Measurements from ENCODE around the gene SSU72. TPM values are rescaled to one million over a fixed set of nuclear protein-coding genes. Genes with fewer than 3 reads are reported as not detected.
"Not testable (repeated sequence)": the region's sequence is repeated elsewhere in the genome, so short reads cannot be mapped to it uniquely, and the experiment has no call there.

Gene SSU72
- total RNA-seq, 2 donors from 2014 or later = 80.4 to 90.2 TPM

GRCh38 chr1:1511533-1512285 lies 63.0 kb downstream of the SSU72 start, which contains the start of gene ATAD3A:
TSS of gene ATAD3A (plus strand) at chr1:1512162. CDS start at chr1:1512269, 107 bp downstream.
- no peaks in the 10 kb centered on the region for H3K36me3 ChIP-seq
- peak within 1 kb of the TSS; percentile 76 for H3K4me3 ChIP-seq
- H3K4me1 ChIP-seq (ENCODE audit: control insufficient read depth in 1 of 2, low read depth in 2 of 2) = peaks cover 2 to 10% of the 10 kb centered on the region in 2 donors
- peak within 1 kb of the TSS; percentile 70 to 84 for H3K27ac ChIP-seq
- no peaks in the 10 kb centered on the region for H3K27me3 ChIP-seq (replicated peaks; ENCODE audit: insufficient read depth)
- H3K9me3 ChIP-seq = no peaks in the 10 kb centered on the region
- ATAC-seq (ENCODE audit: insufficient number of reproducible peaks, low FRiP score, low read depth) = peak; percentile 86
- peak; percentile 89 for DNase-seq (ENCODE audit: low spot score)
- TF ChIP-seq CTCF (IDR thresholded peaks at IDR 0.05) = no peak

GRCh38 chr1:1510912-1511532 lies 63.6 kb downstream of the SSU72 start:
- Histone ChIP-seq H3K27me3 (replicated peaks; ENCODE audit: insufficient read depth) (no peaks in the 10 kb centered on the region), H3K36me3 (no peaks in the 10 kb centered on the region), H3K4me3 (peak overlapping the region; percentile 76), H3K4me1 (ENCODE audit: control insufficient read depth in 1 of 2, low read depth in 2 of 2) (peaks cover 2 to 11% of the 10 kb centered on the region in 2 donors), H3K27ac (peak overlapping the region; percentile 70 to 84), H3K9me3 (no peaks in the 10 kb centered on the region)
- ATAC-seq (ENCODE audit: insufficient number of reproducible peaks, low FRiP score, low read depth) (no peak), DNase-seq (ENCODE audit: low spot score) (no peak)
- no peak for TF ChIP-seq CTCF (IDR thresholded peaks at IDR 0.05)

GRCh38 chr1:1509465-1509850 lies 65.2 kb downstream of the SSU72 start:
- not testable (repeated sequence) for DNase-seq (ENCODE audit: low spot score); ATAC-seq (ENCODE audit: insufficient number of reproducible peaks, low FRiP score, low read depth); H3K27me3 ChIP-seq (replicated peaks; ENCODE audit: insufficient read depth); H3K4me3 ChIP-seq; H3K27ac ChIP-seq; H3K36me3 ChIP-seq; H3K9me3 ChIP-seq
- peaks cover 6 to 17% of the 10 kb centered on the region in 2 donors for H3K4me1 ChIP-seq (ENCODE audit: control insufficient read depth in 1 of 2, low read depth in 2 of 2)

- not testable (repeated sequence) for H3K27me3 ChIP-seq (replicated peaks; ENCODE audit: insufficient read depth); H3K9me3 ChIP-seq; H3K4me3 ChIP-seq; DNase-seq (ENCODE audit: low spot score); H3K27ac ChIP-seq; H3K36me3 ChIP-seq; ATAC-seq (ENCODE audit: insufficient number of reproducible peaks, low FRiP score, low read depth)
- H3K4me1 ChIP-seq (ENCODE audit: control insufficient read depth in 1 of 2, low read depth in 2 of 2) = peaks cover 6 to 17% of the 10 kb centered on the region in 2 donors
These were observed 65.7 kb downstream of the SSU72 start for GRCh38 chr1:1508775-1509464.

- Histone ChIP-seq H3K27ac (no peak overlapping the region), H3K4me3 (no peak overlapping the region), H3K36me3 (no peaks in the 10 kb centered on the region), H3K9me3 (no peaks in the 10 kb centered on the region), H3K27me3 (replicated peaks; ENCODE audit: insufficient read depth) (no peaks in the 10 kb centered on the region), H3K4me1 (ENCODE audit: control insufficient read depth in 1 of 2, low read depth in 2 of 2) (peaks cover 6 to 14% of the 10 kb centered on the region in 2 donors)
- DNase-seq (ENCODE audit: low spot score) (no peak), ATAC-seq (ENCODE audit: insufficient number of reproducible peaks, low FRiP score, low read depth) (no peak)
- no peak for TF ChIP-seq CTCF (IDR thresholded peaks at IDR 0.05)
These were observed 67.4 kb downstream of the SSU72 start for GRCh38 chr1:1507305-1507704.

- ATAC-seq (ENCODE audit: insufficient number of reproducible peaks, low FRiP score, low read depth); H3K4me3 ChIP-seq; H3K4me1 ChIP-seq (ENCODE audit: control insufficient read depth in 1 of 2, low read depth in 2 of 2); H3K27me3 ChIP-seq (replicated peaks; ENCODE audit: insufficient read depth); DNase-seq (ENCODE audit: low spot score); H3K36me3 ChIP-seq; H3K9me3 ChIP-seq: not testable (repeated sequence)
- H3K27ac ChIP-seq = peak overlapping the region in 1 of 2 donors; percentile 55
These were observed 68.9 kb downstream of the SSU72 start for GRCh38 chr1:1505801-1506200.

- DNase-seq (ENCODE audit: low spot score); H3K36me3 ChIP-seq; H3K4me1 ChIP-seq (ENCODE audit: control insufficient read depth in 1 of 2, low read depth in 2 of 2); ATAC-seq (ENCODE audit: insufficient number of reproducible peaks, low FRiP score, low read depth); H3K9me3 ChIP-seq; H3K27me3 ChIP-seq (replicated peaks; ENCODE audit: insufficient read depth): not testable (repeated sequence)
- Histone ChIP-seq H3K27ac (peak overlapping the region in 1 of 2 donors; percentile 55), H3K4me3 (peak overlapping the region; percentile 50)
These were observed 69.3 kb downstream of the SSU72 start for GRCh38 chr1:1505366-1505798.
